GM18508 (cell line): ENCODE results near the gene P2RY12.

Experiments
- ATAC-seq: cut with Tn5 transposase; IDR thresholded peaks from one replicate; pipeline ENCODE4 v1.9.1; 2021; ENCODE audit warnings: moderate number of reproducible peaks; ENCODE audit not compliant: insufficient read depth, unreplicated experiment

P2RY12 gene

GRCh38 chr3:151384741-151385174 lies at the start of gene P2RY12:
TSS of gene P2RY12 (minus strand) at chr3:151384753. CDS start at chr3:151338845, 45,908 bp downstream.
- ATAC-seq: peak; percentile 32

- ATAC-seq: no peak
These were observed 48.2 kb upstream of the P2RY12 start for GRCh38 chr3:151432616-151433372.

- no peak for ATAC-seq
These were observed 47.4 kb upstream of the P2RY12 start for GRCh38 chr3:151431940-151432339.

GRCh38 chr3:151430821-151431484 lies 46.4 kb upstream of the P2RY12 start:
- no peak for ATAC-seq

GRCh38 chr3:151428386-151428785 lies 43.8 kb upstream of the P2RY12 start:
- no peak for ATAC-seq

GRCh38 chr3:151426341-151426657 lies 41.7 kb upstream of the P2RY12 start:
- peak; percentile 82 for ATAC-seq

- ATAC-seq: peak; percentile 26
These were observed 41.2 kb upstream of the P2RY12 start for GRCh38 chr3:151425627-151426340.

GRCh38 chr3:151423091-151423490 lies 38.5 kb upstream of the P2RY12 start:
- no peak for ATAC-seq

GRCh38 chr3:151421938-151422337 lies 37.4 kb upstream of the P2RY12 start:
- no peak for ATAC-seq

- ATAC-seq: no peak
These were observed 35.3 kb upstream of the P2RY12 start for GRCh38 chr3:151419806-151420205.

- ATAC-seq: no peak
These were observed 30.7 kb upstream of the P2RY12 start for GRCh38 chr3:151415289-151415688.

- ATAC-seq: no peak
These were observed 28.4 kb upstream of the P2RY12 start for GRCh38 chr3:151412989-151413388.

GRCh38 chr3:151410891-151411559 lies 26.5 kb upstream of the P2RY12 start:
- ATAC-seq: no peak

- no peak for ATAC-seq
These were observed 23.4 kb upstream of the P2RY12 start for GRCh38 chr3:151407928-151408327.

GRCh38 chr3:151404316-151404715 lies 19.8 kb upstream of the P2RY12 start:
- no peak for ATAC-seq

GRCh38 chr3:151403246-151403645 lies 18.7 kb upstream of the P2RY12 start:
- no peak for ATAC-seq

GRCh38 chr3:151402349-151402748 lies 17.8 kb upstream of the P2RY12 start:
- no peak for ATAC-seq

- ATAC-seq: no peak
These were observed 15.8 kb upstream of the P2RY12 start for GRCh38 chr3:151400341-151400740.

GRCh38 chr3:151398895-151399294 lies 14.3 kb upstream of the P2RY12 start:
- no peak for ATAC-seq

GRCh38 chr3:151395806-151396205 lies 11.3 kb upstream of the P2RY12 start:
- no peak for ATAC-seq

GRCh38 chr3:151394611-151395010 lies 10.1 kb upstream of the P2RY12 start:
- no peak for ATAC-seq
